ENCODE data around the gene OGFOD2. TPM values are rescaled to one million over a fixed set of nuclear protein-coding genes. Genes with fewer than 3 reads are reported as not detected.

OGFOD2 gene
- total RNA-seq, 1 experiment from 2014 or later = 17.5 TPM

GRCh38 chr12:122995503-122996187 lies 20.6 kb downstream of the OGFOD2 start:
- Mint-ChIP-seq H3K4me1 (ENCODE audit: insufficient read depth, unreplicated experiment) (no peaks in the 10 kb centered on the region), H3K36me3 (ENCODE audit: insufficient read depth, unreplicated experiment) (no peaks in the 10 kb centered on the region), H3K27ac (ENCODE audit: low read depth, unreplicated experiment) (no peak overlapping the region), H3K4me3 (ENCODE audit: unreplicated experiment) (no peak overlapping the region), H3K27me3 (ENCODE audit: insufficient read depth, unreplicated experiment) (no peaks in the 10 kb centered on the region), H3K9me3 (ENCODE audit: unreplicated experiment) (no peaks in the 10 kb centered on the region)
- POLR2A ChIA-PET = interaction anchor here (0.6 kb wide), 1 partner anchor 469 kb away, joined by 4 read pairs; no protein-coding TSS in a partner anchor
- CTCF ChIA-PET = no interaction called here
- intact Hi-C loops (cut with micrococcal nuclease) = no loop called here
- DNase-seq (ENCODE audit: unreplicated experiment) = no peak
- no peak for TF ChIP-seq CTCF (IDR thresholded peaks at IDR 0.05; ENCODE audit: unreplicated experiment)
- BruUV-seq (replicated peaks) = no TSS peak

- CTCF ChIA-PET = no interaction called here
- Mint-ChIP-seq H3K9me3 (ENCODE audit: unreplicated experiment) (no peaks in the 10 kb centered on the region), H3K27ac (ENCODE audit: low read depth, unreplicated experiment) (no peak overlapping the region), H3K4me3 (ENCODE audit: unreplicated experiment) (no peak overlapping the region), H3K36me3 (ENCODE audit: insufficient read depth, unreplicated experiment) (no peaks in the 10 kb centered on the region), H3K27me3 (ENCODE audit: insufficient read depth, unreplicated experiment) (no peaks in the 10 kb centered on the region), H3K4me1 (ENCODE audit: insufficient read depth, unreplicated experiment) (no peaks in the 10 kb centered on the region)
- POLR2A ChIA-PET = interaction anchor here (0.6 kb wide), 1 partner anchor 470 kb away, joined by 4 read pairs; no protein-coding TSS in a partner anchor
- no peak for DNase-seq (ENCODE audit: unreplicated experiment)
- no peak for TF ChIP-seq CTCF (IDR thresholded peaks at IDR 0.05; ENCODE audit: unreplicated experiment)
- no TSS peak for BruUV-seq (replicated peaks)
- intact Hi-C loops (cut with micrococcal nuclease) = no loop called here
Measured at GRCh38 chr12:122996188-122996601, 21.2 kb downstream of the OGFOD2 start.

GRCh38 chr12:122996621-122997342 lies 21.7 kb downstream of the OGFOD2 start:
- Mint-ChIP-seq H3K36me3 (ENCODE audit: insufficient read depth, unreplicated experiment) (no peaks in the 10 kb centered on the region), H3K27me3 (ENCODE audit: insufficient read depth, unreplicated experiment) (no peaks in the 10 kb centered on the region), H3K27ac (ENCODE audit: low read depth, unreplicated experiment) (no peak overlapping the region), H3K9me3 (ENCODE audit: unreplicated experiment) (no peaks in the 10 kb centered on the region), H3K4me1 (ENCODE audit: insufficient read depth, unreplicated experiment) (no peaks in the 10 kb centered on the region), H3K4me3 (ENCODE audit: unreplicated experiment) (no peak overlapping the region)
- intact Hi-C loops (cut with micrococcal nuclease) = no loop called here
- no TSS peak for BruUV-seq (replicated peaks)
- no peak for DNase-seq (ENCODE audit: unreplicated experiment)
- TF ChIP-seq CTCF (IDR thresholded peaks at IDR 0.05; ENCODE audit: unreplicated experiment) = no peak
- CTCF ChIA-PET = no interaction called here
- POLR2A ChIA-PET = interaction anchor here (0.6 kb wide), 1 partner anchor 471 kb away, joined by 4 read pairs; no protein-coding TSS in a partner anchor

- no TSS peak for BruUV-seq (replicated peaks)
- ChIA-PET CTCF (interaction anchor here (0.5 to 0.8 kb wide), 2 partner anchors 163 to 223 kb away, joined by 3 read pairs; no protein-coding TSS in a partner anchor), POLR2A (no interaction called here)
- no peak for TF ChIP-seq CTCF (IDR thresholded peaks at IDR 0.05; ENCODE audit: unreplicated experiment)
- intact Hi-C loops (cut with micrococcal nuclease) = no loop called here
- Mint-ChIP-seq H3K27ac (ENCODE audit: low read depth, unreplicated experiment) (no peak overlapping the region), H3K4me3 (ENCODE audit: unreplicated experiment) (no peak overlapping the region), H3K9me3 (ENCODE audit: unreplicated experiment) (no peaks in the 10 kb centered on the region), H3K27me3 (ENCODE audit: insufficient read depth, unreplicated experiment) (no peaks in the 10 kb centered on the region), H3K4me1 (ENCODE audit: insufficient read depth, unreplicated experiment) (no peaks in the 10 kb centered on the region), H3K36me3 (ENCODE audit: insufficient read depth, unreplicated experiment) (no peaks in the 10 kb centered on the region)
- DNase-seq (ENCODE audit: unreplicated experiment) = no peak
Measured at GRCh38 chr12:122997343-122998250, 22.6 kb downstream of the OGFOD2 start.

Data from MCF 10A (cell line).